HepG2 (cell line): ENCODE results near the gene ALCAM. TPM values are rescaled to one million over a fixed set of nuclear protein-coding genes. Genes with fewer than 3 reads are reported as not detected.

ENCODE experiments used
- AGO2 ChIP-seq: fragments of 200-400 bp; formaldehyde crosslinking; optimal IDR thresholded peaks from 2 replicates; pipeline ENCODE3; 2017; ENCODE audit warnings: mild to moderate bottlenecking, low read depth, low read length, moderate library complexity
- ATF4 ChIP-seq, 2 experiments: fragments of 450-650 bp in 1 of 2; sonication (generic) in 1 of 2; formaldehyde crosslinking; IDR thresholded peaks; 2 replicates each; pipeline versions ENCODE4 v1.5.0 to v1.8.0; 2020 to 2022; ENCODE audit warnings: mild to moderate bottlenecking in 1 of 2, missing genetic modification reagents in 1 of 2
- BHLHE40 ChIP-seq: IDR thresholded peaks from 2 replicates; pipeline ENCODE4 v1.6.1; 2011; ENCODE audit warnings: low read length, improper control_type of control experiment
- FOXA3 ChIP-seq: IDR thresholded peaks from 2 replicates; pipeline ENCODE4 v1.6.1; 2016; ENCODE audit warnings: missing genetic modification reagents, missing compliant biosample characterization
- GTF3A ChIP-seq: sonication (generic); formaldehyde crosslinking; conservative IDR thresholded peaks from 2 replicates; pipeline ENCODE4 v1.4.0; 2020; ENCODE audit warnings: mild to moderate bottlenecking, missing genetic modification reagents
- HDAC2 ChIP-seq: sonication (generic); formaldehyde crosslinking; IDR thresholded peaks from 2 replicates; pipeline ENCODE4 v1.4.0; 2020; ENCODE audit warnings: missing genetic modification reagents
- NCOA1 ChIP-seq: sonication (generic); formaldehyde crosslinking; IDR thresholded peaks from 2 replicates; pipeline ENCODE4 v1.9.0; 2021; ENCODE audit warnings: missing genetic modification reagents
- NR2F2 ChIP-seq: IDR thresholded peaks from 2 replicates; pipeline ENCODE4 v1.6.1; 2012; ENCODE audit warnings: low read depth, inconsistent platforms, borderline replicate concordance
- PAF1 ChIP-seq: IDR thresholded peaks from 2 replicates; pipeline ENCODE4 v1.6.1; 2016; ENCODE audit warnings: missing genetic modification reagents, missing compliant biosample characterization
- POLR2G ChIP-seq: fragments of 200-400 bp; formaldehyde crosslinking; IDR thresholded peaks from 2 replicates; pipeline ENCODE4 v1.6.1; 2018; ENCODE audit warnings: mild to moderate bottlenecking, low read depth, low read length, moderate library complexity
- PRDM15 ChIP-seq: sonication (generic); formaldehyde crosslinking; IDR thresholded peaks from 2 replicates; pipeline ENCODE4 v1.4.0; 2020; ENCODE audit warnings: missing genetic modification reagents
- RARA ChIP-seq: IDR thresholded peaks from 2 replicates; pipeline ENCODE4 v1.6.1; 2016; ENCODE audit warnings: missing genetic modification reagents, missing compliant biosample characterization
- RXRB ChIP-seq: IDR thresholded peaks from 2 replicates; pipeline ENCODE4 v1.6.1; 2016; ENCODE audit warnings: borderline replicate concordance, missing genetic modification reagents, missing compliant biosample characterization
- SIX4 ChIP-seq: sonication (generic); formaldehyde crosslinking; IDR thresholded peaks from 2 replicates; pipeline ENCODE4 v1.4.0; 2020; ENCODE audit warnings: missing genetic modification reagents
- SOX5 ChIP-seq: IDR thresholded peaks from 2 replicates; pipeline ENCODE4 v1.6.1; 2016; ENCODE audit warnings: borderline replicate concordance
- SRY ChIP-seq: sonication (generic); formaldehyde crosslinking; IDR thresholded peaks from 2 replicates; pipeline ENCODE4 v1.8.0; 2022; ENCODE audit warnings: mild to moderate bottlenecking, missing genetic modification reagents
- STAT5B ChIP-seq: sonication (generic); formaldehyde crosslinking; IDR thresholded peaks from 2 replicates; pipeline ENCODE4 v1.4.0; 2020; ENCODE audit warnings: missing genetic modification reagents
- TCF7L2 ChIP-seq: IDR thresholded peaks from 2 replicates; pipeline ENCODE4 v1.6.1; 2011; ENCODE audit warnings: mild to moderate bottlenecking, low read depth, low read length, moderate library complexity
- ZNF17 ChIP-seq: sonication (generic); formaldehyde crosslinking; IDR thresholded peaks from 2 replicates; pipeline ENCODE4 v1.5.0; 2020; ENCODE audit warnings: mild to moderate bottlenecking, missing genetic modification reagents
- ZNF296 ChIP-seq: sonication (generic); formaldehyde crosslinking; conservative IDR thresholded peaks from 2 replicates; pipeline ENCODE4 v1.5.0; 2020; ENCODE audit warnings: mild to moderate bottlenecking, missing genetic modification reagents
- ZNF335 ChIP-seq: sonication (generic); formaldehyde crosslinking; IDR thresholded peaks from 2 replicates; pipeline ENCODE4 v1.4.0; 2020; ENCODE audit warnings: missing genetic modification reagents
- ZNF549 ChIP-seq: sonication (generic); formaldehyde crosslinking; IDR thresholded peaks from 2 replicates; pipeline ENCODE4 v1.5.0; 2020; ENCODE audit warnings: missing genetic modification reagents
- ZNF556 ChIP-seq: sonication (generic); formaldehyde crosslinking; IDR thresholded peaks from 2 replicates; pipeline ENCODE4 v1.4.0; 2020; ENCODE audit warnings: mild to moderate bottlenecking, missing genetic modification reagents, borderline replicate concordance
- ZNF563 ChIP-seq: sonication (generic); formaldehyde crosslinking; IDR thresholded peaks from 2 replicates; pipeline ENCODE4 v1.8.0; 2022; ENCODE audit warnings: mild to moderate bottlenecking, moderate library complexity, missing genetic modification reagents
- ZNF7 ChIP-seq: IDR thresholded peaks from 2 replicates; pipeline ENCODE4 v1.6.1; 2016; ENCODE audit warnings: missing biosample characterization, missing genetic modification reagents
- ZNF710 ChIP-seq: sonication (generic); formaldehyde crosslinking; IDR thresholded peaks from 2 replicates; pipeline ENCODE4 v1.5.0; 2020; ENCODE audit warnings: mild to moderate bottlenecking, missing genetic modification reagents, borderline replicate concordance
- polyA plus RNA-seq, 8 experiments: library from polyadenylated mRNA; depleted of rRNA in 3 of 8; stranded (reverse) in 7 of 8; unstranded in 1 of 8; fragments of >200 nt; fragmentation: Illumina TruSeq in 4 of 8; extraction: Trizol in 4 of 8; gene quantifications; 2 replicates each; pipeline versions ENCODE4 v1.2.1 to v1.2.3, GENCODE V29; 2011 to 2016; ENCODE audit warnings: low read depth in 4 of 8, missing spikeins in 1 of 8, mixed read lengths in 1 of 8; ENCODE audit not compliant: insufficient read depth in 1 of 8
- total RNA-seq, 5 experiments: library from RNA; depleted of rRNA; stranded (reverse); fragments of >200 nt; fragmentation: Illumina TruSeq; extraction: Trizol; gene quantifications; 2 replicates each; pipeline ENCODE4 v1.2.3, GENCODE V29; 2016; ENCODE audit warnings: low read depth in 1 of 5

The ALCAM gene
- total and polyA plus RNA-seq, 2 of the 13 experiments (the other 11 are each of a cell fraction or from before 2014, with no cell fraction given): 26.0 to 33.1 TPM

- TF ChIP-seq STAT5B (CRISPR knock-in tag): no peak
- TF ChIP-seq ATF4 (CRISPR knock-in tag; IDR thresholded peaks at IDR 0.05): peak in 1 of 2 experiments; percentile 77; a peak in 2 of 4 replicates
- peak; percentile 71; the same call in 1 of the 2 replicates for TF ChIP-seq ZNF556 (CRISPR knock-in tag)
- TF ChIP-seq ZNF17 (CRISPR knock-in tag): no peak
- peak; percentile 92 for TF ChIP-seq ZNF7
- TF ChIP-seq ZNF335 (CRISPR knock-in tag): no peak
- no peak for TF ChIP-seq ZNF563
- TF ChIP-seq POLR2G: no peak
- TF ChIP-seq PAF1: no peak
- 0 out of 2 replicates have a peak, but pooled peaks have one; percentile 27 for TF ChIP-seq BHLHE40
- TF ChIP-seq ZNF710 (CRISPR knock-in tag): peak; percentile 97
- peak; percentile 78; the same call in 1 of the 2 replicates for TF ChIP-seq RXRB
- TF ChIP-seq PRDM15 (CRISPR knock-in tag): no peak
- peak; percentile 99 for TF ChIP-seq HDAC2 (CRISPR knock-in tag)
- no peak for TF ChIP-seq ZNF549 (CRISPR knock-in tag)
- peak; percentile 79 for TF ChIP-seq RARA (CRISPR knock-in tag)
- TF ChIP-seq SIX4 (CRISPR knock-in tag): peak; percentile 65; the same call in 1 of the 2 replicates
- TF ChIP-seq GTF3A (CRISPR knock-in tag): no peak
- no peak; the same call in 1 of the 2 replicates for TF ChIP-seq TCF7L2
- no peak for TF ChIP-seq ZNF296 (CRISPR knock-in tag)
- TF ChIP-seq AGO2: no peak
- peak; percentile 98 for TF ChIP-seq FOXA3 (CRISPR knock-in tag)
- TF ChIP-seq NR2F2: peak; percentile 80
- TF ChIP-seq NCOA1 (CRISPR knock-in tag): no peak
- no peak for TF ChIP-seq SRY
- TF ChIP-seq SOX5 (CRISPR knock-in tag): peak; percentile 94
Measured at GRCh38 chr3:105503191-105503593, 136.5 kb downstream of the ALCAM start (continued).
